Endodermal cell (in vitro differentiated cells): ENCODE results near the gene DENND1A. TPM values are rescaled to one million over a fixed set of nuclear protein-coding genes. Genes with fewer than 3 reads are reported as not detected.

Source experiments
- DNase-seq: peaks from one replicate; pipeline ENCODE4 v3.0.0-alpha.2; 2017
- H3K27ac ChIP-seq: 2 replicates; pipeline ENCODE4 v1.5.1; 2013; ENCODE audit warnings: mild to moderate bottlenecking, low read depth, low read length, moderate library complexity
- H3K27me3 ChIP-seq: 2 replicates; pipeline ENCODE4 v1.6.1; 2013; ENCODE audit warnings: mild to moderate bottlenecking, low read length, moderate library complexity; ENCODE audit not compliant: insufficient read depth, control insufficient read depth, poor library complexity, severe bottlenecking
- H3K36me3 ChIP-seq: 2 replicates; pipeline ENCODE4 v1.7.0; 2013; ENCODE audit warnings: mild to moderate bottlenecking, low read length, moderate library complexity; ENCODE audit not compliant: control insufficient read depth, insufficient read depth
- H3K4me1 ChIP-seq: one replicate; pipeline ENCODE4 v1.7.0; 2013; ENCODE audit warnings: low read length; ENCODE audit not compliant: control insufficient read depth, insufficient read depth
- H3K4me3 ChIP-seq: 2 replicates; pipeline ENCODE4 v1.5.1; 2013; ENCODE audit warnings: mild to moderate bottlenecking, low read length, moderate library complexity
- H3K9ac ChIP-seq: 2 replicates; pipeline ENCODE4 v1.6.1; 2013; ENCODE audit warnings: mild to moderate bottlenecking, low read length, moderate library complexity; ENCODE audit not compliant: poor library complexity, severe bottlenecking; ENCODE audit errors: extremely low read depth
- H3K9me3 ChIP-seq: 2 replicates; pipeline ENCODE4 v1.6.1; 2013; ENCODE audit warnings: mild to moderate bottlenecking, low read length, moderate library complexity; ENCODE audit not compliant: control insufficient read depth
- H3K27ac Mint-ChIP-seq: 2 replicates; pipeline ENCODE4 v1.8.0; 2020; ENCODE audit warnings: mixed read lengths
- H3K27me3 Mint-ChIP-seq: 2 replicates; pipeline ENCODE4 v1.8.0; 2021; ENCODE audit warnings: mild to moderate bottlenecking, mixed read lengths; ENCODE audit not compliant: insufficient read depth
- H3K36me3 Mint-ChIP-seq: 2 replicates; pipeline ENCODE4 v1.8.0; 2020; ENCODE audit warnings: low read depth, mixed read lengths
- H3K4me1 Mint-ChIP-seq: 2 replicates; pipeline ENCODE4 v1.8.0; 2020; ENCODE audit warnings: mixed read lengths
- H3K4me3 Mint-ChIP-seq: 2 replicates; pipeline ENCODE4 v1.8.0; 2020; ENCODE audit warnings: mild to moderate bottlenecking, moderate library complexity, mixed read lengths
- H3K9me3 Mint-ChIP-seq: 2 replicates; pipeline ENCODE4 v1.8.0; 2020; ENCODE audit warnings: mild to moderate bottlenecking, mixed read lengths
- WGBS, 2 experiments: methylation state at CpG; one replicate each; pipeline versions ENCODE4 v1.1.5 to v1.1.7; 2013; ENCODE audit warnings: missing lambda C conversion rate in 2 of 2, mixed read lengths in 1 of 2; ENCODE audit not compliant: insufficient coverage in 1 of 2, insufficient read length in 1 of 2; 5-methylcytosine and 5-hydroxymethylcytosine counted together
- total RNA-seq, 2 donors: library from RNA; stranded (reverse); fragmentation: NEBNext Ultra II Directional in 1 of 2; extraction: Animal tissue kit (Norgen Biotek cat#: 25700) in 1 of 2; gene quantifications; 2 replicates in 1 of 2; 3 replicates in 1 of 2; pipeline ENCODE4 v1.2.1, GENCODE V29; 2021
- TF ChIP-seq, protein P1 (sequence below): fragments of 200-600 bp; sonication (generic); conservative IDR thresholded peaks from 2 replicates; pipeline ENCODE4 v1.5.0; 2021; ENCODE audit warnings: antibody characterized with exemption, mild to moderate bottlenecking

The DENND1A gene
- total RNA-seq, 2 donors from 2014 or later = 29.5 to 38.4 TPM

DNA sequence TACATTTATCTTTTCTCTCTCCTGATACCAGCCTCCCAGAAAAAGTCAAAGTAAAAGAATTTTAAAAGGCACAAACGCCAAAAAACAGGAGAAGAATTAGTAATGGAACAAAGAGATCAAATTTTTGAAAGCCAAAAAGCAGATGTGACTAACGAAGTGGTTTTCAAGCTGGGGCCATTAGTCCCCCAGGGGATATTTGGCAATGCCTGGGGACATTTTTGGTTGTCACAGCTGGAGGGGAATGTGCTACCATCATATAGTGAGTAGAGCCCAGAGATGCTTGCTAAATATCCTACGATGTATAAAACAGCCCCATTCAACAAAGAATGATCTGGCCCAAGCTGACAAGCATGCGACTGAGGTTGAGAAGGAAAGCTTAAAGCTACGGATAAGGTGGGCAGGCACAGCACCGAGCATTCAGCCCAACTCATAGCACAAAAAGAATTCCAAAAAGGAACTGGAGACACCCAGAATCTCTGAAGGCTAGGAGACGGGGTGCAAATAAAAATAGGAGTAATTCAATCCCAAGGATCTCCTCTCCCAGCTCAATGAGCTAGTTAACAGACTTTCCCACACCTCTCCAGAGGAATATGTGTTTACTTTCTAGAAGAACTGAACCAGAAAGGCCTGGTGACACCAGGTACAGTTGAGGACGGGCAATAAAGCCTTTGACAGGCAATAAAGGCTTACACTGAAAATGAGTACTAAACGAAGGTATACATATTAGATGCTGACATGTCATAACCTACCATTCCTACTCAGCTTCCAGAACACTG, 269.0 kb downstream of the DENND1A start:
- Histone ChIP-seq H3K9me3 (peaks cover 39% of the 10 kb centered on the region), H3K27ac (no peak overlapping the region), H3K27me3 (no peaks in the 10 kb centered on the region), H3K4me3 (no peak overlapping the region), H3K4me1 (peaks cover 10% of the 10 kb centered on the region), H3K36me3 (peaks cover 24% of the 10 kb centered on the region), H3K9ac (no peak overlapping the region)
- Mint-ChIP-seq H3K4me3 (no peak overlapping the region), H3K36me3 (peaks cover 39% of the 10 kb centered on the region), H3K4me1 (peaks cover 28% of the 10 kb centered on the region), H3K9me3 (peaks cover 34% of the 10 kb centered on the region), H3K27me3 (no peaks in the 10 kb centered on the region), H3K27ac (no peak overlapping the region)
- 89% methylated on average over 5 to 9 of the region's 9 CpGs for WGBS, 2 experiments
- TF ChIP-seq, protein P1, sequence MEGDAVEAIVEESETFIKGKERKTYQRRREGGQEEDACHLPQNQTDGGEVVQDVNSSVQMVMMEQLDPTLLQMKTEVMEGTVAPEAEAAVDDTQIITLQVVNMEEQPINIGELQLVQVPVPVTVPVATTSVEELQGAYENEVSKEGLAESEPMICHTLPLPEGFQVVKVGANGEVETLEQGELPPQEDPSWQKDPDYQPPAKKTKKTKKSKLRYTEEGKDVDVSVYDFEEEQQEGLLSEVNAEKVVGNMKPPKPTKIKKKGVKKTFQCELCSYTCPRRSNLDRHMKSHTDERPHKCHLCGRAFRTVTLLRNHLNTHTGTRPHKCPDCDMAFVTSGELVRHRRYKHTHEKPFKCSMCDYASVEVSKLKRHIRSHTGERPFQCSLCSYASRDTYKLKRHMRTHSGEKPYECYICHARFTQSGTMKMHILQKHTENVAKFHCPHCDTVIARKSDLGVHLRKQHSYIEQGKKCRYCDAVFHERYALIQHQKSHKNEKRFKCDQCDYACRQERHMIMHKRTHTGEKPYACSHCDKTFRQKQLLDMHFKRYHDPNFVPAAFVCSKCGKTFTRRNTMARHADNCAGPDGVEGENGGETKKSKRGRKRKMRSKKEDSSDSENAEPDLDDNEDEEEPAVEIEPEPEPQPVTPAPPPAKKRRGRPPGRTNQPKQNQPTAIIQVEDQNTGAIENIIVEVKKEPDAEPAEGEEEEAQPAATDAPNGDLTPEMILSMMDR = no peak
- DNase-seq = no peak

DNA sequence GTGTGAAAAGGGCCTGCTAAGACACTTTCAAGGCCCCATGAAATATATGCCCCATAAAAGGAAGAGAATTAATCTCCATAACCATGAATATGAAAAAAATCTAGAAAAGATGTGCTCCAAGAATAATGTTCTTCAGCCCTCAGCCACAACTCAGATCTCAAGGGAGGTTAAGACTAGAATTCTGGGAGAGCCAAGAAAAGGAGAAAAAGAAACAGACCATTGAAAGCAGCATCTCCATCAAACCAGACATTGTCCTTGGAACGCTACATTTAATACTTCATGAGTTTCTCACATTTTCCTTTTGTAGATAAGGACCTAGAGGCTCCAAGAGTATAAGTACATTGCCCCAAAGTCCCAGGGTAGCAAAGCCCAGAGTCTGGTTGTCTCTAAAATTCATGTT, 270.6 kb downstream of the DENND1A start:
- Mint-ChIP-seq H3K27me3 (no peaks in the 10 kb centered on the region), H3K4me1 (peaks cover 43% of the 10 kb centered on the region), H3K9me3 (peaks cover 22% of the 10 kb centered on the region), H3K4me3 (no peak overlapping the region), H3K36me3 (peaks cover 26% of the 10 kb centered on the region), H3K27ac (no peak overlapping the region)
- Histone ChIP-seq H3K36me3 (peaks cover 13% of the 10 kb centered on the region), H3K27me3 (no peaks in the 10 kb centered on the region), H3K9me3 (peaks cover 25% of the 10 kb centered on the region), H3K4me3 (no peak overlapping the region), H3K4me1 (peaks cover 13% of the 10 kb centered on the region), H3K27ac (no peak overlapping the region), H3K9ac (no peak overlapping the region)
- WGBS, 2 experiments = 96 to 100% methylated on average over 1 of the region's 1 CpG
- no peak for DNase-seq
- TF ChIP-seq, protein P1 = no peak

DNA sequence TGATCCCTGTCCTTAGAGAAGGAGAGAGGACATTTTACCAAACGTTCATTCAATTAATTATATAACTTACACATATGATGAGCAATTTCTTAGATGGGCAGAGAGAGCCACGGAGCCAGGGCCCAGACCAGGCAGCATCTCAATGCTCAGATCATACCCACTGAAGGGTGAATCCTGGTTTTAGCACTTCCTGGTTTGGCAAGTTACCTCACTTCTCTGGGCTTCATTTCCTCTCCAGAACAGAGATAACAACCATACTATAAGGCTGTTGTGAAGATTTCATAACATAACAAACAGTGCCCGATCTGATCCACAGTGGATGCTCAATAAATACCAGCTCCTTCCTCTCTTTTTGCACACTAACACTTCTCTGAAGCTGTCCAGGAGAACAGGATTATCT, 271.1 kb downstream of the DENND1A start:
- peaks cover 48% of the 10 kb centered on the region for H3K4me1 Mint-ChIP-seq
- Histone ChIP-seq H3K9me3 (peaks cover 22% of the 10 kb centered on the region), H3K4me3 (no peak overlapping the region), H3K36me3 (peaks cover 11% of the 10 kb centered on the region), H3K27me3 (no peaks in the 10 kb centered on the region), H3K9ac (no peak overlapping the region), H3K4me1 (peaks cover 18% of the 10 kb centered on the region), H3K27ac (no peak overlapping the region)
- H3K9me3 Mint-ChIP-seq = peaks cover 19% of the 10 kb centered on the region
- H3K4me3 Mint-ChIP-seq = no peak overlapping the region
- TF ChIP-seq, protein P1 = no peak
- WGBS, 2 experiments = 60 to 87% methylated on average over 1 to 2 of the region's 3 CpGs
- DNase-seq = no peak
- H3K36me3 Mint-ChIP-seq = peaks cover 23% of the 10 kb centered on the region
- H3K27me3 Mint-ChIP-seq = no peaks in the 10 kb centered on the region
- H3K27ac Mint-ChIP-seq = no peak overlapping the region
